ENCODE data around the gene ELF4. TPM values are rescaled to one million over a fixed set of nuclear protein-coding genes. Genes with fewer than 3 reads are reported as not detected.

Gene ELF4
- total and polyA plus RNA-seq, 7 experiments from 2014 or later, result 8.5 to 48.9 (median 21.4) TPM

GRCh38 chrX:130051176-130051845 lies 59.0 kb downstream of the ELF4 start:
- ATAC-seq (no peak), DNase-seq (no peak)
- peaks cover 0 to 3% (median 0%) of the 10 kb centered on the region in 11 donors for H3K9me3 Mint-ChIP-seq
- POLR2A ChIA-PET, result no interaction called here
- no peak overlapping the region for H3K4me3 ChIP-seq (ENCODE audit: low read length)
- intact Hi-C loops (cut with micrococcal nuclease), result no loop called here
- H3K27ac ChIP-seq (ENCODE audit: low read depth, low read length), result no peak overlapping the region
- no peaks in the 10 kb centered on the region for H3K27me3 ChIP-seq (ENCODE audit: control insufficient read depth in 2 of 2, insufficient read depth in 2 of 2, low read length in 2 of 2)
- H3K4me1 ChIP-seq (ENCODE audit: control insufficient read depth in 2 of 2, insufficient read depth in 2 of 2, low read length in 2 of 2), result no peaks in the 10 kb centered on the region
- H3K4me3 Mint-ChIP-seq, result no peak overlapping the region
- no peaks in the 10 kb centered on the region for H3K27me3 Mint-ChIP-seq
- H3K27ac Mint-ChIP-seq, result no peak overlapping the region
- H3K36me3 Mint-ChIP-seq, result peaks cover 0 to 15% (median 4%) of the 10 kb centered on the region in 5 donors
- no peaks in the 10 kb centered on the region for H3K9me3 ChIP-seq (ENCODE audit: control insufficient read depth in 2 of 3, low read length in 3 of 3)
- CTCF ChIA-PET, result no interaction called here
- peaks cover 0 to 46% (median 8%) of the 10 kb centered on the region in 3 experiments for H3K36me3 ChIP-seq (ENCODE audit: control insufficient read depth in 2 of 3, insufficient read depth in 3 of 3, low read length in 3 of 3)
- peaks cover 0 to 2% (median 0%) of the 10 kb centered on the region in 7 donors for H3K4me1 Mint-ChIP-seq

- peaks cover 0 to 37% (median 8%) of the 10 kb centered on the region in 3 experiments for H3K36me3 ChIP-seq (ENCODE audit: control insufficient read depth in 2 of 3, insufficient read depth in 3 of 3, low read length in 3 of 3)
- Mint-ChIP-seq H3K4me3 (no peak overlapping the region), H3K27me3 (no peaks in the 10 kb centered on the region), H3K36me3 (peaks cover 0 to 14% (median 4%) of the 10 kb centered on the region in 5 donors), H3K4me1 (peaks cover 0 to 2% (median 0%) of the 10 kb centered on the region in 7 donors), H3K9me3 (peaks cover 0 to 3% (median 0%) of the 10 kb centered on the region in 11 donors), H3K27ac (no peak overlapping the region)
- no peaks in the 10 kb centered on the region for H3K9me3 ChIP-seq (ENCODE audit: control insufficient read depth in 2 of 3, low read length in 3 of 3)
- CTCF ChIA-PET, result no interaction called here
- ATAC-seq, result no peak
- H3K4me3 ChIP-seq (ENCODE audit: low read length), result no peak overlapping the region
- DNase-seq, result no peak
- H3K27me3 ChIP-seq (ENCODE audit: control insufficient read depth in 2 of 2, insufficient read depth in 2 of 2, low read length in 2 of 2), result no peaks in the 10 kb centered on the region
- no peak overlapping the region for H3K27ac ChIP-seq (ENCODE audit: low read depth, low read length)
- POLR2A ChIA-PET, result interaction anchor here (0.6 kb wide), 1 partner anchor 566 kb away, joined by 5 read pairs; no protein-coding TSS in a partner anchor
- intact Hi-C loops (cut with micrococcal nuclease), result no loop called here
- no peaks in the 10 kb centered on the region for H3K4me1 ChIP-seq (ENCODE audit: control insufficient read depth in 2 of 2, insufficient read depth in 2 of 2, low read length in 2 of 2)
Measured at GRCh38 chrX:130049821-130050220, 60.5 kb downstream of the ELF4 start.

GRCh38 chrX:130048686-130049222 lies 61.5 kb downstream of the ELF4 start:
- ATAC-seq, result no peak

GRCh38 chrX:130047416-130047815 lies 62.9 kb downstream of the ELF4 start:
- Mint-ChIP-seq H3K27ac (no peak overlapping the region), H3K27me3 (no peaks in the 10 kb centered on the region), H3K9me3 (peaks cover 0 to 3% (median 0%) of the 10 kb centered on the region in 11 donors), H3K4me3 (no peak overlapping the region), H3K36me3 (peaks cover 0 to 15% (median 4%) of the 10 kb centered on the region in 5 donors), H3K4me1 (peaks cover 0 to 2% (median 0%) of the 10 kb centered on the region in 7 donors)
- ChIA-PET POLR2A (no interaction called here), CTCF (no interaction called here)
- Histone ChIP-seq H3K9me3 (ENCODE audit: control insufficient read depth in 2 of 3, low read length in 3 of 3) (no peaks in the 10 kb centered on the region), H3K36me3 (ENCODE audit: control insufficient read depth in 2 of 3, insufficient read depth in 3 of 3, low read length in 3 of 3) (peaks cover 0 to 37% (median 7%) of the 10 kb centered on the region in 3 experiments), H3K4me1 (ENCODE audit: control insufficient read depth in 2 of 2, insufficient read depth in 2 of 2, low read length in 2 of 2) (no peaks in the 10 kb centered on the region), H3K4me3 (ENCODE audit: low read length) (no peak overlapping the region), H3K27me3 (ENCODE audit: control insufficient read depth in 2 of 2, insufficient read depth in 2 of 2, low read length in 2 of 2) (no peaks in the 10 kb centered on the region), H3K27ac (ENCODE audit: low read depth, low read length) (no peak overlapping the region)
- ATAC-seq (no peak), DNase-seq (no peak)
- intact Hi-C loops (cut with micrococcal nuclease), result no loop called here

More at GRCh38 chrX:130048686-130049222, 61.5 kb downstream of the ELF4 start:
- Histone ChIP-seq H3K9me3 (ENCODE audit: control insufficient read depth in 2 of 3, low read length in 3 of 3) (no peaks in the 10 kb centered on the region), H3K27me3 (ENCODE audit: control insufficient read depth in 2 of 2, insufficient read depth in 2 of 2, low read length in 2 of 2) (no peaks in the 10 kb centered on the region), H3K4me3 (ENCODE audit: low read length) (no peak overlapping the region), H3K4me1 (ENCODE audit: control insufficient read depth in 2 of 2, insufficient read depth in 2 of 2, low read length in 2 of 2) (no peaks in the 10 kb centered on the region), H3K27ac (ENCODE audit: low read depth, low read length) (no peak overlapping the region), H3K36me3 (ENCODE audit: control insufficient read depth in 2 of 3, insufficient read depth in 3 of 3, low read length in 3 of 3) (peaks cover 0 to 39% (median 8%) of the 10 kb centered on the region in 3 experiments)
- H3K27me3 Mint-ChIP-seq, result no peaks in the 10 kb centered on the region
- H3K9me3 Mint-ChIP-seq, result peaks cover 0 to 3% (median 0%) of the 10 kb centered on the region in 11 donors
- H3K4me3 Mint-ChIP-seq, result no peak overlapping the region
- CTCF ChIA-PET, result no interaction called here
- peaks cover 0 to 15% (median 4%) of the 10 kb centered on the region in 5 donors for H3K36me3 Mint-ChIP-seq
- POLR2A ChIA-PET, result no interaction called here
- DNase-seq, result no peak
- intact Hi-C loops (cut with micrococcal nuclease), result no loop called here
- no peak overlapping the region for H3K27ac Mint-ChIP-seq
- peaks cover 0 to 2% (median 0%) of the 10 kb centered on the region in 7 donors for H3K4me1 Mint-ChIP-seq

- Mint-ChIP-seq H3K9me3 (no peaks in the 10 kb centered on the region), H3K4me3 (no peak overlapping the region), H3K27me3 (no peaks in the 10 kb centered on the region), H3K36me3 (peaks cover 0 to 10% (median 0%) of the 10 kb centered on the region in 5 donors), H3K4me1 (no peaks in the 10 kb centered on the region), H3K27ac (no peak overlapping the region)
- ATAC-seq, result no peak
- ChIA-PET CTCF (interaction anchor here (0.8 kb wide), 1 partner anchor 114 kb away, joined by 3 read pairs; no protein-coding TSS in a partner anchor), POLR2A (interaction anchor here (0.5 kb wide), 1 partner anchor 362 kb away, joined by 3 read pairs; no protein-coding TSS in a partner anchor)
- Histone ChIP-seq H3K4me3 (ENCODE audit: low read length) (no peak overlapping the region), H3K36me3 (ENCODE audit: control insufficient read depth in 2 of 3, insufficient read depth in 3 of 3, low read length in 3 of 3) (peaks cover 0 to 40% (median 0%) of the 10 kb centered on the region in 3 experiments), H3K4me1 (ENCODE audit: control insufficient read depth in 2 of 2, insufficient read depth in 2 of 2, low read length in 2 of 2) (no peaks in the 10 kb centered on the region), H3K27me3 (ENCODE audit: control insufficient read depth in 2 of 2, insufficient read depth in 2 of 2, low read length in 2 of 2) (no peaks in the 10 kb centered on the region), H3K27ac (ENCODE audit: low read depth, low read length) (no peak overlapping the region), H3K9me3 (ENCODE audit: control insufficient read depth in 2 of 3, low read length in 3 of 3) (no peaks in the 10 kb centered on the region)
- DNase-seq, result no peak
- intact Hi-C loops (cut with micrococcal nuclease), result no loop called here
Measured at GRCh38 chrX:130039847-130040246, 70.5 kb downstream of the ELF4 start.

GRCh38 chrX:130034178-130034577 lies 76.1 kb downstream of the ELF4 start:
- Histone ChIP-seq H3K27me3 (ENCODE audit: control insufficient read depth in 2 of 2, insufficient read depth in 2 of 2, low read length in 2 of 2) (no peaks in the 10 kb centered on the region), H3K4me3 (ENCODE audit: low read length) (no peak overlapping the region), H3K27ac (ENCODE audit: low read depth, low read length) (no peak overlapping the region), H3K9me3 (ENCODE audit: control insufficient read depth in 2 of 3, low read length in 3 of 3) (no peaks in the 10 kb centered on the region), H3K4me1 (ENCODE audit: control insufficient read depth in 2 of 2, insufficient read depth in 2 of 2, low read length in 2 of 2) (no peaks in the 10 kb centered on the region), H3K36me3 (ENCODE audit: control insufficient read depth in 2 of 3, insufficient read depth in 3 of 3, low read length in 3 of 3) (peaks cover 0 to 41% (median 3%) of the 10 kb centered on the region in 3 experiments)
- Mint-ChIP-seq H3K27ac (no peak overlapping the region), H3K4me1 (no peaks in the 10 kb centered on the region), H3K9me3 (no peaks in the 10 kb centered on the region), H3K27me3 (no peaks in the 10 kb centered on the region), H3K36me3 (peaks cover 0 to 8% (median 0%) of the 10 kb centered on the region in 5 donors), H3K4me3 (no peak overlapping the region)
- intact Hi-C loops (cut with micrococcal nuclease), result no loop called here
- ChIA-PET CTCF (interaction anchor here (0.6 kb wide), 1 partner anchor 107 kb away, joined by 5 read pairs; no protein-coding TSS in a partner anchor), POLR2A (interaction anchor here (0.7 kb wide), 2 partner anchors 10 to 15 kb away, joined by 3 to 7 read pairs; no protein-coding TSS in a partner anchor)
- ATAC-seq, result no peak
- no peak for DNase-seq
